ENCODE results near the gene DEFB112.

The DEFB112 gene, protein sequence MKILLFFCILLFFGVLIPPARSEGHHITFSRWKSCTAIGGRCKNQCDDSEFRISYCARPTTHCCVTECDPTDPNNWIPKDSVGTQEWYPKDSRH

GRCh38 chr6:50049829-50050228 is at the start of gene DEFB112:
Gene DEFB112, minus strand, starts transcription at chr6:50049929. Its CDS starts 60 bp downstream, at chr6:50049869.
- no peak for DNase-seq (ENCODE audit: low spot score)

- no peak for DNase-seq (ENCODE audit: low spot score)
These were observed 48.9 kb upstream of the DEFB112 start for GRCh38 chr6:50098641-50098993.

- DNase-seq (ENCODE audit: low spot score): no peak
These were observed 48.4 kb upstream of the DEFB112 start for GRCh38 chr6:50097966-50098640.

GRCh38 chr6:50096296-50096695 is 46.6 kb upstream of the DEFB112 start:
- DNase-seq (ENCODE audit: low spot score): no peak

GRCh38 chr6:50093938-50094272 is 44.2 kb upstream of the DEFB112 start:
- DNase-seq (ENCODE audit: low spot score): no peak

GRCh38 chr6:50093116-50093937 is 43.6 kb upstream of the DEFB112 start:
- no peak for DNase-seq (ENCODE audit: low spot score)

GRCh38 chr6:50091641-50092040 is 41.9 kb upstream of the DEFB112 start:
- DNase-seq (ENCODE audit: low spot score): no peak

GRCh38 chr6:50089911-50090310 is 40.2 kb upstream of the DEFB112 start:
- no peak for DNase-seq (ENCODE audit: low spot score)

GRCh38 chr6:50087231-50087954 is 37.7 kb upstream of the DEFB112 start:
- DNase-seq (ENCODE audit: low spot score): peak; percentile 48

DNA sequence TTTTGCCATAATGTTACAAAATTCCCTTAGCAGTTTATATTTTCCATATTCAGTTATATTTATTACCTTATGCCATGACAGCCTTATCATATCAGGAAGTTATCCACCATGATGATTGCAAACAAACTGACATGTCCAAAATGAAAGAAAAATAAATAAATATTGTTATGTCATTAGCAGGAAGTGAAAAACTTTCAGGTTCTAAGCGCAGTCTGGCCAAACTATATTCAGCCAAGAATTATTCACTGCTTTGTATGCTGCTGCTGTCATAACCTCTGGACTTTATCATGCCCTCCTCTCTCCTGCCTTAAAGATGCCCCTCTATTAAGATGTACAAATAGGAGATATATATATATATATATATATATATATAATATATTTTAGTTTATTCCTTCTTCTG is 27.7 kb upstream of the DEFB112 start:
- DNase-seq (ENCODE audit: low spot score): no peak

GRCh38 chr6:50076431-50076830 is 26.7 kb upstream of the DEFB112 start:
- DNase-seq (ENCODE audit: low spot score): no peak

- no peak for DNase-seq (ENCODE audit: low spot score)
These were observed 22.2 kb upstream of the DEFB112 start for GRCh38 chr6:50071921-50072320.

- no peak for DNase-seq (ENCODE audit: low spot score)
These were observed 20.4 kb upstream of the DEFB112 start for GRCh38 chr6:50070101-50070500.

DNA sequence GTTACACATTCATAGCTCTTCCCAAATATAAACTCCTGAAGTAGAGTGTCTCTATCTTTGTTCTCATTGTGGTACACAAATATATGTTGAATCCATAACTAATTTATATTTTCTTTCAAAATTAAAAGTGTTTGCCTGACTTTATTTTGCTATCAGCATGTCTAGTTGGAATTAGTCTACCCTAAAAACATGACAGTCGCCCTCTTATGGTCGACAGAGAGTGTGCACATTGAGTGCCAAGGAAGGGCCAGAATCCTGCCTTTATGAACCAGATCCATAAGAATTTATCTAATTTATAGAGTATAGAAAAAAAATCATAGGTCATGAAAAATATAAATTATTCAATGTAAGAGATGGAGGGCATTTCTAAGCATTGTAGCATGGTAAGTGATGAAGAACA is 12.3 kb upstream of the DEFB112 start:
- no peak for DNase-seq (ENCODE audit: low spot score)

- no peak for DNase-seq (ENCODE audit: low spot score)
These were observed 6.5 kb upstream of the DEFB112 start for GRCh38 chr6:50056242-50056641.

- DNase-seq (ENCODE audit: low spot score): no peak
These were observed 2.7 kb downstream of the DEFB112 start for GRCh38 chr6:50047026-50047425.

DNA sequence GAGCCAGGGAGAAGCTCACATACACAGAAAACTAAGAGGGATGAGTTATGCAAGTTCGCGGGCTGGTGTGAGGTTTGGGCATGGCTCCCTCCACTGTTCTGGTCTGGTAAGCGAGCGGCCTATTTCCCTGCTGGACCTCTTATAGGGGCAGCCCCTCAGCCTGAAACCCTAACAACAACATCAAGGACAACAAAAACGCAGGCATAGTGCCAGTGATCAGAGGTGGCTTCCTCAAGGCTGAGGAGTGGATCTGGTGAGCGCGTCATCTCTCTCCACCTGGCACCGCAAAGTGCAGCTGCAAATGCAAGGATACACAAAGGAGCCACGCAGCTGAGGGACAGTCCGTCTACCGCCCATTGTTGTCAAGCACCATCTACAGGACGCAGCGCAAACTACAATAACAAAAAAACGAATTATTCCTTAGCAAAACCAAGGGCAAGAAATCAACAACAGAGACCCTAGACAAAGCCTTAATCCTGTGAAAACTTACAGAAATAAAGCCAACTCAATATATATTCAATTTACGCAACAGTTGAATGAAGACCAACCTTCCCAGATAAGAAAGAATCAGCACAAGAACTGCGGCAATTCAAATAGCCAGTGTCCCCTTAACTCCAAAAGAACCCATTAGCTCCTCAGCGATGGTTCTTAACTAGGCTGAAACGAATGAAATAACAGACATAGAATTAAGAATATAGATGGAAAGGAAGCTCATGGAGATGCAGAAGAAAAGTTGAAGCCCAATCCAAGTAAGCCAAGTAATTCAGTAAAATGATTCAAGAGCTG is 18.8 kb downstream of the DEFB112 start:
- peak; percentile 5 for DNase-seq (ENCODE audit: low spot score)

DNA sequence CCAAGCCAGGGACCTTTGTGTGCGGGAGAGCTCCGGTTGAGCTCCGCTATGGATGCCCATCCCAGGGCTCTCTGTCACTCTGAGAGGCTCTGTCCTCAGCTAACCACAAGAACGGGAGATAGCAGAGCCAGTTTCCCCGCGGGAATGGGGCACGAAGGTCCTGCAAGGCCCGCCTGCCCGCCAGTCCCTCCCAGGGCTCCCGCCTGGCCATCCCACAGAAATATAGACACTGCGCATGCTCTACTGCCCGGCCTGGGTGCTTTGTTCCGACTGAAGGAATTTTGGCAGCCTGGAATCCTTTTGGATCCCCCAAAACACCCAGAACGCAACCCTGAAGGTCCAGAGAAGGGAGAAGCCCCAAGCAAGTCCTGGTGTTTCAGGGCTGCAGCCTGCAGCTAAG is 19.4 kb downstream of the DEFB112 start:
- no peak for DNase-seq (ENCODE audit: low spot score)

GRCh38 chr6:50025258-50025657 is 24.5 kb downstream of the DEFB112 start:
- no peak for DNase-seq (ENCODE audit: low spot score)

GRCh38 chr6:50021894-50022293 is 27.8 kb downstream of the DEFB112 start, which contains the start of gene DEFB110:
Gene DEFB110, minus strand, starts transcription at chr6:50021994. Its CDS starts 59 bp downstream, at chr6:50021935.
- no peak for DNase-seq (ENCODE audit: low spot score)

GRCh38 chr6:50007819-50008218 is 41.9 kb downstream of the DEFB112 start:
- DNase-seq (ENCODE audit: low spot score): peak; percentile 6

DNA sequence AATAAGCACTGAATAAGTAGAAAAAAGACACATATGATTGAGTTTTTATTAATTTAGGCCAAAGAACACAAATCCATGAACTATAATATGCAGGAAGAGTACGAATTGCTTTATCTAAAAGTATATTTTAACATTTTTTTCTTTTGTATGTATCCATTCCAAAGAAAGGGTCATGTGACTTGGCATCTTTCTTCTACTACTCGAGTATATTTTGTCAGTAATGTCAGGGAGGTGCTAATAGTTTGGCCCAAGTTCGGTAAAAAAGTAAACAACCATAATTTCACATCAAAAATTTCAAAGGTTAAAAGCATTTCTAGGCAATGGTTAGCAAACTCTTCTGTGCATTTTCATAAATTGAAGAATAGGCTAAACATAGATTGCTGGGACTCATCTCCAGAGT is 46.6 kb downstream of the DEFB112 start:
- DNase-seq (ENCODE audit: low spot score): no peak
